OCI-LY1 (cell line): ENCODE results near the gene NCS1.

Source experiments
- H2AFZ ChIP-seq: fragments of 200-600 bp; sonication (generic), shearing (Covaris generic); 2 replicates; pipeline ENCODE4 v1.6.0; 2014; ENCODE audit warnings: antibody characterized with exemption, mild to moderate bottlenecking, low read length
- H3F3A ChIP-seq: fragments of 200-600 bp; sonication (generic), shearing (Covaris generic); 2 replicates; pipeline ENCODE4 v1.6.0; 2014; ENCODE audit warnings: mild to moderate bottlenecking, antibody characterized with exemption, low read length, moderate library complexity; ENCODE audit not compliant: insufficient read depth
- H3K27ac ChIP-seq: fragments of 200-600 bp; sonication (generic); 2 replicates; pipeline ENCODE4 v1.5.1; 2014; ENCODE audit warnings: low read length, mixed run types, mild to moderate bottlenecking, low read depth; ENCODE audit not compliant: poor library complexity, severe bottlenecking
- H3K27me3 ChIP-seq: fragments of 200-600 bp; sonication (generic); 2 replicates; pipeline ENCODE4 v1.6.0; 2014; ENCODE audit warnings: antibody characterized with exemption, mild to moderate bottlenecking, low read length, moderate library complexity; ENCODE audit not compliant: insufficient read depth
- H3K36me3 ChIP-seq: fragments of 200-600 bp; sonication (generic); 2 replicates; pipeline ENCODE4 v1.6.1; 2014; ENCODE audit warnings: mild to moderate bottlenecking, antibody characterized with exemption, low read length, moderate library complexity, mixed read lengths; ENCODE audit not compliant: insufficient read depth
- H3K4me1 ChIP-seq: fragments of 200-600 bp; sonication (generic); 2 replicates; pipeline ENCODE4 v1.5.1; 2014; ENCODE audit warnings: mild to moderate bottlenecking, low read length, moderate library complexity; ENCODE audit not compliant: insufficient read depth, severe bottlenecking
- H3K4me2 ChIP-seq: fragments of 200-600 bp; sonication (generic), shearing (Covaris generic); 2 replicates; pipeline ENCODE4 v1.6.1; 2014; ENCODE audit warnings: low read length
- H3K4me3 ChIP-seq: fragments of 200-600 bp; sonication (generic); 2 replicates; pipeline ENCODE4 v1.5.1; 2014; ENCODE audit warnings: low read length, low read depth, mild to moderate bottlenecking, mixed read lengths; ENCODE audit not compliant: poor library complexity, severe bottlenecking
- H3K79me2 ChIP-seq: fragments of 200-600 bp; shearing (Covaris generic); 2 replicates; pipeline ENCODE4 v1.6.1; 2016; ENCODE audit warnings: mixed run types, low read length, mixed read lengths; ENCODE audit not compliant: insufficient read depth
- H3K9ac ChIP-seq: fragments of 200-600 bp; sonication (generic), shearing (Covaris generic); 2 replicates; pipeline ENCODE4 v1.6.1; 2014; ENCODE audit warnings: mild to moderate bottlenecking, low read length, mixed read lengths
- H3K9me2 ChIP-seq: fragments of 200-600 bp; sonication (generic), shearing (Covaris generic); 2 replicates; pipeline ENCODE4 v1.6.1; 2014; ENCODE audit warnings: low read depth, mild to moderate bottlenecking, low read length, mixed read lengths
- H3K9me3 ChIP-seq: fragments of 200-600 bp; shearing (Covaris generic); 2 replicates; pipeline ENCODE4 v1.6.1; 2014; ENCODE audit warnings: low read length, mixed read lengths
- H4K20me1 ChIP-seq: fragments of 200-600 bp; sonication (generic), shearing (Covaris generic); 2 replicates; pipeline ENCODE4 v1.6.0; 2016; ENCODE audit warnings: mild to moderate bottlenecking, low read length; ENCODE audit not compliant: insufficient read depth
- EZH2 ChIP-seq: fragments of 200-600 bp; sonication (generic), shearing (Covaris generic); IDR thresholded peaks from 2 replicates; pipeline ENCODE4 v1.8.0; 2017; ENCODE audit warnings: borderline replicate concordance, mixed run types, mild to moderate bottlenecking, antibody characterized with exemption, low read length, moderate library complexity, mixed read lengths
- TF ChIP-seq, protein P1 (sequence below): fragments of 200-600 bp; sonication (generic), shearing (Covaris generic); IDR thresholded peaks from 2 replicates; pipeline ENCODE4 v1.5.1; 2017; ENCODE audit warnings: mild to moderate bottlenecking, antibody characterized with exemption, low read length, moderate library complexity, mixed read lengths

Gene NCS1

DNA sequence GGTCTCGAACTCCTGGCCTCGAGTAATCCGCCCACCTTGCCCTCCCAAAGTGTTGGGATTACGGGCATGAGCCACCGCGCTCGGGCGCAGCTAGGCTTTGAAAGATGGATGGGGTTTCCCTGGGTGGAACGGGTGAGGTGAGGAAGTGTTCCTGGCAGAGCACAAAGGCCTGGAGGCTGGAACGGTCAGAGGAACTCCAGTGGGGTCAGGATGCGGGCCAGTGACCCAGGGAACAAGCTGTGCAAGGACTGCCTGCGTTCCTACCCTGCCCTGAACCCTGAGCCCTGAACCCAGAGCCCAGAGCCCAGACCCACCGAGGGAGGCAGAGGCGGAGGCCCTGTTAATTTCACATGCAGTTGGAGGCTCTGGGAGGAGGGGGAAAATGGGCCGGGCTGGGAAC lies 23.4 kb downstream of the NCS1 start:
- no peak for TF ChIP-seq EZH2
- TF ChIP-seq, protein P1, sequence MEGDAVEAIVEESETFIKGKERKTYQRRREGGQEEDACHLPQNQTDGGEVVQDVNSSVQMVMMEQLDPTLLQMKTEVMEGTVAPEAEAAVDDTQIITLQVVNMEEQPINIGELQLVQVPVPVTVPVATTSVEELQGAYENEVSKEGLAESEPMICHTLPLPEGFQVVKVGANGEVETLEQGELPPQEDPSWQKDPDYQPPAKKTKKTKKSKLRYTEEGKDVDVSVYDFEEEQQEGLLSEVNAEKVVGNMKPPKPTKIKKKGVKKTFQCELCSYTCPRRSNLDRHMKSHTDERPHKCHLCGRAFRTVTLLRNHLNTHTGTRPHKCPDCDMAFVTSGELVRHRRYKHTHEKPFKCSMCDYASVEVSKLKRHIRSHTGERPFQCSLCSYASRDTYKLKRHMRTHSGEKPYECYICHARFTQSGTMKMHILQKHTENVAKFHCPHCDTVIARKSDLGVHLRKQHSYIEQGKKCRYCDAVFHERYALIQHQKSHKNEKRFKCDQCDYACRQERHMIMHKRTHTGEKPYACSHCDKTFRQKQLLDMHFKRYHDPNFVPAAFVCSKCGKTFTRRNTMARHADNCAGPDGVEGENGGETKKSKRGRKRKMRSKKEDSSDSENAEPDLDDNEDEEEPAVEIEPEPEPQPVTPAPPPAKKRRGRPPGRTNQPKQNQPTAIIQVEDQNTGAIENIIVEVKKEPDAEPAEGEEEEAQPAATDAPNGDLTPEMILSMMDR, result no peak
- no peaks in the 10 kb centered on the region for H4K20me1 ChIP-seq
- no peak overlapping the region for H3K27ac ChIP-seq
- H3K27me3 ChIP-seq, result peaks cover 13% of the 10 kb centered on the region; the same call in 1 of the 2 replicates
- H2AFZ ChIP-seq, result no peak overlapping the region
- H3K9me3 ChIP-seq, result no peaks in the 10 kb centered on the region
- H3F3A ChIP-seq, result no peaks in the 10 kb centered on the region
- H3K4me3 ChIP-seq, result no peak overlapping the region
- H3K4me2 ChIP-seq, result no peak overlapping the region
- no peaks in the 10 kb centered on the region for H3K79me2 ChIP-seq
- H3K9ac ChIP-seq, result no peak overlapping the region
- no peaks in the 10 kb centered on the region for H3K4me1 ChIP-seq
- H3K9me2 ChIP-seq, result no peaks in the 10 kb centered on the region
- H3K36me3 ChIP-seq, result no peaks in the 10 kb centered on the region

DNA sequence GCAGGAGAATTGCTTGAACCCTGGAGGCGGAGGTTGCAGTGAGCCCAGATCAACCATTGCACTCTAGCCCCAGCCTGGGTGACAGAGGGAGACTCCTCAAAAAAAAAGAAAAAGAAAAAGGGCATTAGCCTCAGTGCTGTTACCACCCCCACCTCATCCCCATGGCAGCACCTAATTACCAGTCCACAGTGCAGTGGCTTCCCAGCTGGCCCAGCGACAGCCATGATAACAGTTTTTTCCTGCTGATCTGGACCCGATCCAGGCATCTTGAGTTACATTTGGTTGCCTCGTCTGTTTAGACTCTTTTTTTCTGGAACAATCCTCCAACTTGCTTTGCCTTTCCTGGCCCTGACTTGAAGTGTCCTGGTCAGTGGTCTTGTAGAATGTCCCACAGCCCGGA lies 24.4 kb downstream of the NCS1 start:
- H3K4me2 ChIP-seq, result no peak overlapping the region
- no peaks in the 10 kb centered on the region for H4K20me1 ChIP-seq
- H3K36me3 ChIP-seq, result no peaks in the 10 kb centered on the region
- no peaks in the 10 kb centered on the region for H3K4me1 ChIP-seq
- H3K4me3 ChIP-seq, result no peak overlapping the region
- H3K9me3 ChIP-seq, result no peaks in the 10 kb centered on the region
- H3K9ac ChIP-seq, result no peak overlapping the region
- no peak overlapping the region for H3K27ac ChIP-seq
- TF ChIP-seq EZH2, result no peak
- TF ChIP-seq, protein P1, result no peak
- peaks cover 18% of the 10 kb centered on the region for H3K27me3 ChIP-seq
- no peaks in the 10 kb centered on the region for H3K9me2 ChIP-seq
- H2AFZ ChIP-seq, result no peak overlapping the region
- H3K79me2 ChIP-seq, result no peaks in the 10 kb centered on the region
- H3F3A ChIP-seq, result no peaks in the 10 kb centered on the region

DNA sequence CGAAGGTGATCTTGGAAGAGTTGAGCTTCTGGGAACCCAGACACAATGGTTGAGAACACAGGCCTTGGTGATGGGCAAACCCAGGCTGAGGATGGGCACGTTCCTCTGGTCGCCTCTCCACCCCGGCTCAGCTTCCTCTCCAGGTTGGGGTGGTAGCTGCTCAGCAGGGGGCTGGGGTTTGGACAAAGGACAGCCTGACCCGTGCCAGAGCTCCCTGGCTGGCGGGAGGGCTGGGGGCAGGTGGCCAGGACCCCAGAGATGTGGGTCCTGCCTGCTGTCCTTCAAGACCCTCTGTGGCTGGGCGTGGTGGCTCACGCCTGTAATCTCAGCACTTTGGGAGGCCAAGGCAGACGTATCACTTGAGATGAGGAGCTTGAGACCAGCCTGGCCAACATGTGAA lies 25.2 kb downstream of the NCS1 start:
- Histone ChIP-seq H3K79me2 (no peaks in the 10 kb centered on the region), H3F3A (no peaks in the 10 kb centered on the region), H3K4me2 (no peak overlapping the region), H3K9me3 (no peaks in the 10 kb centered on the region), H3K36me3 (no peaks in the 10 kb centered on the region), H3K27ac (no peak overlapping the region), H3K27me3 (peaks cover 18% of the 10 kb centered on the region), H3K4me3 (no peak overlapping the region), H3K9ac (no peak overlapping the region), H2AFZ (no peak overlapping the region), H3K4me1 (no peaks in the 10 kb centered on the region), H3K9me2 (no peaks in the 10 kb centered on the region), H4K20me1 (no peaks in the 10 kb centered on the region)
- TF ChIP-seq, protein P1, result no peak
- TF ChIP-seq EZH2, result no peak
